GM19240 (cell line): ENCODE data around the gene SDK1.

Source experiments
- DNase-seq: peaks from one replicate; pipeline ENCODE4 v3.0.0; 2011; ENCODE audit warnings: low spot score; ENCODE audit not compliant: insufficient read length

Gene SDK1

GRCh38 chr7:4147926-4148620 lies 847.0 kb downstream of the SDK1 start:
- no peak for DNase-seq

- DNase-seq, result no peak
Measured at GRCh38 chr7:4149236-4149635, 848.2 kb downstream of the SDK1 start.

- no peak for DNase-seq
Measured at GRCh38 chr7:4149645-4150044, 848.6 kb downstream of the SDK1 start.

DNA sequence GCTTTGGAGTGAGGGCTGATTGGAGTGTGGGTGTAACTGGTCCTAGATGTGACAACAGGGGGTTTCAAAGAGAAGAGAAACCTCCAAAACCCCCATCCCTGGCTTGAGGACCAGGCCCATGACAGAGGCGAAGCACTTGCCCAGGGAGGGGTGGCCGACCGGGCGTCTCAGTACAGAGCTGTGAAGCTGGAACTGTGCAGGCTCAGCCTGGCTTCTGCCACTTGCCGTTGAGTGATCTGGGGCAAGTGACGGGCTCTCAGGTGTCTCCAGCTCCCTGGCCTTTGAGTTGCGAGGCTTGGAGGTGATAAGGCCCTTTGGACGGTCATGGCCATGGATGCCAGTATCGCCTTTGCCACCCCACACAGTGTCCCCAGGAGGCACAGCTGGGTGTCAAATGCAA lies 849.7 kb downstream of the SDK1 start:
- no peak for DNase-seq

GRCh38 chr7:4151524-4151923 lies 850.5 kb downstream of the SDK1 start:
- DNase-seq, result no peak

- DNase-seq, result no peak
Measured at GRCh38 chr7:4151926-4152549, 851.0 kb downstream of the SDK1 start.

- DNase-seq, result no peak
Measured at GRCh38 chr7:4154882-4155535, 854.0 kb downstream of the SDK1 start.

DNA sequence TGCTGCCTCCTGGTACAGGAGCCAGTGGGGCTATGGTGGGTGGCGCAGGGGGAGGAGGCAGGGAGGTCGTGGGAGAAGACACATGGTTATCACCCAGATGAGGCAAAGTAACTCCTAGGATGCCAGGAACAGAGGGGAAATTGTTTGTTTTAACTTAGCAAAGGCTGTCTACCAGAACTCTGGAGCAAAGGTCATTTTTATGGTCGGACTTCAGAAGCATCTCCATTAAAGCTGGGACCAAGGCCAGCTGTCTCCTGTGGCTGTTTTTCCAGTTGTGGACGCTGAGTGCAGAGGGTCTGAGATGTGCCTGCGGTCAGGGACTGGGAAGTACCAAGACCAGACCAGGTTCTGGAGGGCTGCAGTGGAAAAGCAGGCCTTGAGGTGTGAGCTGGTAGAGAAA lies 855.1 kb downstream of the SDK1 start:
- DNase-seq, result no peak

DNA sequence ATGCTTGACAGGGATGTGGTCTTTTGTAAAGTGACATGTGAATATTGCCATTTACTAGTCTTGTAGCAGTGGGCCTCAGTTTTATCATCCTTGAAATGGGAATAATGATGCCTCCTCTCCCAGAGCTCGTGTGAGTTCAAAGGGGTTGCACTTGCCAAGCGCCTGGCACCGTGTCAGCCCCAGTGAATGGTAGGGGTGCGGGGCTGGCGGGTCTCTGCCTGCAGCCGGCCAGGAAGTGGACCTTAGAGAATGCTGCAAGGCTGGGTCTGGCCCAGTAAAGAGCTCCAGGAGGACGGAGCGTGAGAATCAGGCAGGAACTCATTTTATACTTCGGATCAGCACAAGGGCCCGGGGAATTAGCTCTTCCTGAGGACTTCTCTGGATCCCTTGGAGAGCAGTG lies 856.6 kb downstream of the SDK1 start:
- no peak for DNase-seq

DNA sequence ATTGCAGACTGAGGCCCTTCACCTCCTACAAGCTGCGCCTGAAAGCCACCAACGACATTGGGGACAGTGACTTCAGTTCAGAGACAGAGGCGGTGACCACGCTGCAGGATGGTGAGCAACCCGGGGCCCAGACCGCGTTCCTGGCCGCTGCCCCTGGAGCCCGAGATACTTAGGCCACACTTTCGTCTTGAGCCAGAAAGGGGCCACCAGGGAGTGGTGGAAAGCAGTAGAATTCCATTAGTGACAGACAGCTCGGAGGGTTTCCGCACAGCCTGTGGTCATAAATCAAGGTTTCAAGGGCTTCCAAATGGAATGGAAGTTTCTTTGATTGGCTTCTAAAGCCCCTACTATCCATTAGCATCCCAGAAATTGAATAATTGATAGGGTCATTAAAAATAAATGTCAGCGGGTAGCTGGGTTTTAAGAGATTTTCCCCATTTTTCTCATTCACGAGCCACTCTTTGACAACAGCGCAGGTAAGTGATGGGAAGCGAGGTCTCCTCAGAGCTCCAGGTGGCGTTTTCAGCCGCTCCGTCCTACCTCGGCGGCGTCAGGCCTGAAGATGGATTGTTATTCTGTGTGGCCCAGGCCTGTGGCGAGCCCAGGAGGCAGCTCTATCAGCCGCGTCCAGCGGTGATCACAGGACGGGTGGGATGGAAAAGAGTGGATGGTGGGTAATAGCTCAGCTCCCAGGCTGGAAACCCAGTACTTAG lies 857.5 kb downstream of the SDK1 start:
- no peak for DNase-seq

DNA sequence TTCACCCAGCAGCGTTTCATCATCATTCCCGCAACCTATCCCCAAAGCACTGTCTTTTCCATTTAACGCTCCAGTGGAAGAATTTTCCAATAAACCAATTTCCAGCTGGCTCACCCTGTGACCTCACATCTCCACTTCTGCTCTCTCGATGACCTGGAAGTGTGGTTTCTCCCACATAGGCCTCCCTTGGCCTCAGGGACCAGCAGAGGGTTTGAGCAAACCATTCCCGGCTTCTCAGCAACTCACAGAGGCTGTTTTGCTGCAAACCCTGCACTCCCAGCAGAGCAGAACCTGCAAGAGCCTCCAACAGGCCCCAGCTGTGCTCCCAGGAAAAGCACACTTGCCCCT lies 858.1 kb downstream of the SDK1 start:
- DNase-seq, result no peak

GRCh38 chr7:4159761-4160554 lies 858.9 kb downstream of the SDK1 start:
- no peak for DNase-seq

GRCh38 chr7:4162884-4163564 lies 862.0 kb downstream of the SDK1 start:
- no peak for DNase-seq

DNA sequence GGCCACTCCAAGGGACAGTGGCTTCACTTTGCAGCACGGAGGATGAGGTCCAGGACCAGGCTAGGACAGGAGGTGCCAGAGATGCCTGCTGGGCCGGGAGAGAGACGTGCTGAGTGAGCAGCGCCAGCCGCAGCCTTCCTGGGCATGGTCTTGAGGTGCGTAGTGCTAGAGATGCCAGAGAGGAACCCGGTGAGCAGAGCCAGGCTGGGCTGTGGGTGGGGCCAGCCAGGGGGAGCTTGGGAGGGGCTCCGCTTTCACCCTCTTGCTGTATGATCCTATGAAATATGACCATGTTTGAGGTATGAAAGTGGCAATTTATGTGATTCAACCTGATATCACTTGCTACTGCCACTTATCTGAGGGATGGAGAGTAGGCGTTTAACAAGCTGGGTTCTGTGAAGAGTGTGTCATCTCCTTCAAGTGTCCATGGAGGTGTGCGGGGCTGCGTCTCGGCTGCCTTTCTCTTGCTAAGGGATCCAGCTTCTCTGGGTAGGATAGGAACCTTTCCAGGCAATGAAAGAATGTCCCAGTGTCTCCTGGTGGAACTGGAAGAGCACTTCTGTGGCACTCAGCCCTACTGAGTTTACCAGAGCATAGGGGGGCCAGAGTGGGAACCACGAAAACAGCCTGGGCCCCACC lies 862.6 kb downstream of the SDK1 start:
- DNase-seq, result no peak

DNA sequence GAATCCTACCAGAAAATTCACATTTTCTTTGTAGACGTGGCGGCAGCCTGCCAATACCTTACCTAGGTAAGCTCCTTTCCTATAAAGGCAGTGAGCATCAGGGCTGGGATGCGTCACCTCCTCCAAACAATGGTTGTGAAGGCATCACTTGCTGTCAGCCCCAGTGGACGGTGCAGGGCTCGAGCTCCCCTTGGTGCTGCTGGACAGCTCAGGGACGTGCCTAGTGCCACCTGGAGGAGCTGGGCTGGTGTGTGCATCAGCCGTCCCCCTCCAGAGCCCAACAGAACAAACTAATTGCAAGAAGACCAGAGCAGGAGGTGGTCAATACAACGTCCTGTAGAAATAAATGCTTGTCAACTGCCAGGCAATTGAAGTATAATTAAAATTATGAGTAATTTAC lies 863.5 kb downstream of the SDK1 start:
- no peak for DNase-seq

- DNase-seq, result no peak
Measured at GRCh38 chr7:4166340-4166739, 865.3 kb downstream of the SDK1 start.

DNA sequence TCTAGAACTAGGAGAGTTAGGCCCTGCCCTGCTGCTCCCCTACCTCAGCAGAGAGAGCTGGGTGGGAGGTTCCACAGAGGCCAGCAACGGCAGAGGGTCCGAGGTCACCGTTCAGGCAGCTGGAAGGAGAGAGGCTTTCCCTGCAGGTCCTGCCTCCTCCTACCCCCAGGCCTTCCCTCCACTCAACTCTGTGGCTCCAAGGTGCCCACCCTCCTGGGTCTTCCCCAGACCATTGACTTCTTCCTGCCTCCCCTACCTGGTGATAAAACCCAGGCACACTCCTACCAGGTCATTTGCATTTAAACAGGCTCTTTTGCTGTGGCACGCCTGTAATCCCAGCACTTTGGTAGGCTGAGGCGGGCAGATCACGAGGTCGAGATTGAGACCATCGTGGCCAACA lies 865.8 kb downstream of the SDK1 start:
- no peak for DNase-seq

- DNase-seq, result no peak
Measured at GRCh38 chr7:4167385-4167910, 866.4 kb downstream of the SDK1 start.

GRCh38 chr7:4168041-4168440 lies 867.0 kb downstream of the SDK1 start:
- DNase-seq, result no peak

GRCh38 chr7:4168541-4168940 lies 867.5 kb downstream of the SDK1 start:
- DNase-seq, result no peak
